CD4-positive, alpha-beta T cell treated with Interleukin-2 at 100 ng/mL for 4 hours (primary cell): ENCODE results near the gene GPER1.

ENCODE experiments used
- DNase-seq: peaks from one replicate; pipeline ENCODE4 v3.0.0-alpha.2; 2020; ENCODE audit warnings: low spot score

Gene GPER1

GRCh38 chr7:1090236-1090635 lies 2.3 kb downstream of the GPER1 start:
- DNase-seq, result no peak

- no peak for DNase-seq
Observed at GRCh38 chr7:1090686-1091643, 3.1 kb downstream of the GPER1 start.

- DNase-seq, result no peak
Observed at GRCh38 chr7:1091644-1092027, 3.7 kb downstream of the GPER1 start.

GRCh38 chr7:1092161-1092632 lies 4.3 kb downstream of the GPER1 start:
- no peak for DNase-seq

- no peak for DNase-seq
Observed at GRCh38 chr7:1092806-1093501, 5.0 kb downstream of the GPER1 start.

- DNase-seq, result no peak
Observed at GRCh38 chr7:1093502-1093843, 5.6 kb downstream of the GPER1 start.

GRCh38 chr7:1093916-1094508 lies 6.1 kb downstream of the GPER1 start:
- DNase-seq, result no peak

GRCh38 chr7:1094870-1095269 lies 7.0 kb downstream of the GPER1 start:
- DNase-seq, result no peak

- no peak for DNase-seq
Observed at GRCh38 chr7:1095621-1096155, 7.8 kb downstream of the GPER1 start.

GRCh38 chr7:1096156-1097119 lies 8.5 kb downstream of the GPER1 start:
- DNase-seq, result no peak

- DNase-seq, result no peak
Observed at GRCh38 chr7:1097120-1097504, 9.2 kb downstream of the GPER1 start.

- DNase-seq, result no peak
Observed at GRCh38 chr7:1098243-1099153, 10.6 kb downstream of the GPER1 start.

- no peak for DNase-seq
Observed at GRCh38 chr7:1099154-1099542, 11.2 kb downstream of the GPER1 start.

GRCh38 chr7:1099637-1100036 lies 11.7 kb downstream of the GPER1 start:
- no peak for DNase-seq

GRCh38 chr7:1100386-1100785 lies 12.5 kb downstream of the GPER1 start:
- DNase-seq, result no peak

GRCh38 chr7:1100834-1101562 lies 13.1 kb downstream of the GPER1 start:
- DNase-seq, result no peak

GRCh38 chr7:1101563-1102431 lies 13.9 kb downstream of the GPER1 start:
- no peak for DNase-seq

- peak; percentile 5 for DNase-seq
Observed at GRCh38 chr7:1103009-1103788, 15.3 kb downstream of the GPER1 start.
